IPS-18c (cell line): ENCODE results near the gene NHP2.

Experiments used
- H3K4me3 ChIP-seq: 2 replicates; pipeline ENCODE4 v1.7.0; 2013; ENCODE audit warnings: low read depth, mild to moderate bottlenecking, low read length, moderate library complexity; ENCODE audit not compliant: insufficient read depth
- H3K9me3 ChIP-seq: one replicate; pipeline ENCODE4 v1.6.1; 2013; ENCODE audit warnings: mild to moderate bottlenecking, low read length, moderate library complexity; ENCODE audit not compliant: control insufficient read depth, insufficient read depth

NHP2 gene

DNA sequence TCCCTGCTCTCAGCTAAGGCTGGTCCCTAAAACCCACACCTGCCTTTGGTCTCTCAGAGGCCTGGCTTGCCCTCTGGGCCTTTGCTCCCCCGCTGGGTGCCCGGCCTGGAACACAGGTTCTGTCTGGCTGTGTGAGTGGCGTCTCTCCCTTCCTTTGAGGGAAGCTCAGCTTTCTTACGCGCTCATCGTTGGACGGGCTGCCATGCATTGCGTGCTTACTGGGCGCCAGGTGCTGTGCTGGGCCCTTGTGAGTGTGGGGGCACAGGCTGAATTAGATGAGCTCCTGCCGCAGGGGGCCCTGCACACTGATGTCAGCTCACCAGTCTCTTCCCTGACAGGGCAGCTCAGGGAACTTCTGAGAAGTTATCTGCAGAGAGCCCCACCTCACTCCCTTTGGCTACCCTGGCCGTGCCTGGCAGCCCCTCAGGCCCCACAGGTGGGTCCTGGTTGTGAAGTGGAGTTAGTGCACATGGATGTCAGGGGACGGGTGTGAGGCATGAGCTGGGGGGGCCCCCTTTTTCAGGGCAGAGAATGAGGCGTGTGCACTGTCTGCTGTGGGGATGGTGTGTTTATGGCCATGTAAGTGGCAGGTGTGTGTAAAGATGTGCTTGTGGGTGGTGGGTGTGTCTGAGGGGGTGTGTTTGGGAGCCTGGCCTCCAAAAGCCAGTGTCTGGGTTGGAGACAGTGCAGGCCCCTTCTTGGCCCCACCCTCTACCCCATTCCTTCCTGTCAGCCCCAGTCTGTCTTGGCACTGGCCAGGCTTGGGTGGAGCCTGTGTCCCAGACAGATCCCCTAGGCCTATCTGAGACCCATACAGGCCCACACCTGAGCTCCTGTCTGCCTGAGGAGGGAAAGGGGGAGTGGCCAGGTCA, 30.4 kb downstream of the NHP2 start:
- no peak overlapping the region for H3K4me3 ChIP-seq
- H3K9me3 ChIP-seq, result no peaks in the 10 kb centered on the region

DNA sequence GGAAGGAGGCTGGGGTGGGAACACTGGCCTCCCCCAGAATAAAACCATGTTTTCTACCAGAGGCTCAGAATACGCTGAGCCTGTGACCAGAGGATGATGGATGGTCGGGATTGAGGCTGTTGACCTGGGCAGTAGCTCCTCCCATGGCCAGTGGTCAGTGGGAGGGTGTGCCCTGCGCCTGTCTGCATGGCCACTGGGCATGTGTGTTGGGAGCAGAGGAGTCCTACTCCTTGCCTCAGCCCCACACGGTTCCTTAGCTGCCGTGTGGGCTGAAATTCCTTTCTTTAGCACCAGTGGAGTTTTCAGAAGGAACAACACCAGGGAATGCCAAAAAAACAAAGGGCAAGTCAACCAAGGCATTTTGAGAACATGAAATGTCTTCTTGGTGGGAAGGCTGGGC, 31.3 kb downstream of the NHP2 start:
- no peak overlapping the region for H3K4me3 ChIP-seq
- no peaks in the 10 kb centered on the region for H3K9me3 ChIP-seq

DNA sequence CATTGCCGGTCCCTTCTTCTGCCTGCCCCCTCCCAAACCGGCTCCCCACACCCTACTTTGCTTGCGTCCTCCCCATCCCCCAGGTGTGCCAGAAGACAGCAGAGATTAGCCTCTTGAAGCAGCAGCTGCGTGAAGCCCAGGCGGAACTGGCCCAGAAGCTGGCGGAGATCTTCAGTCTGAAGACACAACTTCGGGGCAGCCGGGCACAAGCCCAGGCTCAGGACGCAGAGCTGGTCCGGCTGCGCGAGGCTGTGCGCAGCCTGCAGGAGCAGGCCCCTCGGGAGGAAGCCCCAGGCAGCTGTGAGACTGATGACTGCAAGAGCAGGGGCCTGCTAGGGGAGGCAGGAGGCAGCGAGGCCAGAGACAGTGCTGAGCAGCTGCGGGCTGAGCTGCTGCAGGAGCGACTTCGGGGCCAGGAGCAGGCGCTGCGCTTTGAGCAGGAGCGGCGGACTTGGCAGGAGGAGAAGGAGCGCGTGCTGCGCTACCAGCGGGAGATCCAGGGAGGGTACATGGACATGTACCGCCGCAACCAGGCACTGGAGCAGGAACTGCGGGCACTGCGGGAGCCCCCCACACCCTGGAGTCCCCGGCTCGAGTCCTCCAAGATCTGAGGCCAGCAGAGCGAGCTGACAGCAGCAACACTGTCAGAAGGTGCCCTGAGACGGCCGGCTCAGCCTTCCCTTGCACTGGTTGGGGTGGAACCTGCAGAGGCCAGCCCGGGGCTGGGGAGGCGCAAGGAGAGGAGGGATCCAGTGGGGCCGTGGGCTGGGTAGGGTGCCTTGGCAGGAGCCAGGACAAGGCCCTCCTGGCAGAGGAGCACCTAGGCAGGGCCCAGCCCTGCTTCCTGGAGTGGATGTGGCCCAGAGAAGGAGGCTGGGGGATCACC, 32.1 kb downstream of the NHP2 start:
- H3K4me3 ChIP-seq, result no peak overlapping the region
- no peaks in the 10 kb centered on the region for H3K9me3 ChIP-seq

DNA sequence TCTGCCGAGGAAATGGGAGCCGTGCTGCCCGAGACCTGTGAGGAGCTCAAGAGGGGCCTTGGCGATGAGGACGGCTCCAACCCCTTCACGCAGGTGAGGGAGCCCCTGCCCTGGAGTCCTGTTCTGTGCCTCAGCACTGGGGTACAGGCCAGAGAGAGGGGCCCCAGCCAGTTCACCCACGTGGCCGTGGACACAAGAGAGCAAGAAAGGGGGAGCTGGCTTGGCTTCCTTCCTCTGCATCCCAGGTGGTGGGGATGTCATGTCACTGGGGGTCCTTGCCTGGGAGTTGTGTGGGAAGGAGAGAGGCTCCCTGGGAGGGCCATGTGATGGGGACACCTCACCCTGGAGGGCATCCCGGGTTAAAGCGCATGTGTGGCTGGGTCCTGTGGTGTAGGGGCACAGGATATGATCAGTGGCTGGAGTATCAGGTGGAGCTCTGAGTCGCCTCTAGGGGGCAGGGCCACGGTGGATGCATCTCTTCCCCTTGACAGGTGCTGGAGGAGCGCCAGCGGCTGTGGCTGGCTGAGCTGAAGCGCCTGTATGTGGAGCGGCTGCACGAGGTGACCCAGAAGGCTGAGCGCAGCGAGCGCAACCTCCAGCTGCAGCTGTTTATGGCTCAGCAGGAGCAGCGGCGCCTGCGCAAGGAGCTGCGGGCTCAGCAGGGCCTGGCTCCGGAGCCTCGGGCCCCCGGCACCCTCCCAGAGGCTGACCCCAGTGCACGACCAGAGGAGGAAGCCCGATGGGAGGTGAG, 32.9 kb downstream of the NHP2 start:
- Histone ChIP-seq H3K4me3 (no peak overlapping the region), H3K9me3 (no peaks in the 10 kb centered on the region)

DNA sequence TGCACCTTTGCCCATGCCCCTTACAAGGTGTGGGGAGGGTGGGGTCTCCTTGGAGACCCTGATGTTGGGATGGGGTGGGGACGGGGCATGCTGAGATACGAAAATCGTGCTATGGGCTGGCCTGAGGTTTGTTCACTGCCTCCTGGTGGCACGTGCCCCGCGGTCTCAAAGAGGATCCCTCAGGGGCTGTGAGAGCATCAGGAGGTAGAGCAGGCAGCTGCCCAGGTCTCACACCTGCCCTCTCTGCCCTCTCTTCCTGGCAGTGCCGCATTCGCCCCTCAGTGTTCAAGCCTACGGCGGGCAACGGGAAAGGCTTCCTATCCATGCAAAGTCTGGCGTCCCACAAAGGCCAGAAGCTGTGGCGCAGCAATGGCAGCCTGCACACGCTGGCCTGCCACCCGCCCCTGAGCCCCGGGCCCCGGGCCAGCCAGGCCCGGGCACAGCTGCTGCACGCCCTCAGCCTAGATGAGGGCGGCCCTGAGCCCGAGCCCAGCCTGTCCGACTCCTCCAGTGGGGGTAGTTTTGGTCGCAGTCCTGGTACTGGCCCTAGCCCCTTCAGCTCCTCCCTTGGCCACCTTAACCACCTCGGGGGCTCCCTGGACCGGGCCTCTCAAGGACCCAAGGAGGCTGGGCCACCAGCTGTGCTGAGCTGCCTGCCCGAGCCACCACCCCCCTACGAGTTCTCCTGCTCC, 33.6 kb downstream of the NHP2 start:
- Histone ChIP-seq H3K9me3 (no peaks in the 10 kb centered on the region), H3K4me3 (no peak overlapping the region)

DNA sequence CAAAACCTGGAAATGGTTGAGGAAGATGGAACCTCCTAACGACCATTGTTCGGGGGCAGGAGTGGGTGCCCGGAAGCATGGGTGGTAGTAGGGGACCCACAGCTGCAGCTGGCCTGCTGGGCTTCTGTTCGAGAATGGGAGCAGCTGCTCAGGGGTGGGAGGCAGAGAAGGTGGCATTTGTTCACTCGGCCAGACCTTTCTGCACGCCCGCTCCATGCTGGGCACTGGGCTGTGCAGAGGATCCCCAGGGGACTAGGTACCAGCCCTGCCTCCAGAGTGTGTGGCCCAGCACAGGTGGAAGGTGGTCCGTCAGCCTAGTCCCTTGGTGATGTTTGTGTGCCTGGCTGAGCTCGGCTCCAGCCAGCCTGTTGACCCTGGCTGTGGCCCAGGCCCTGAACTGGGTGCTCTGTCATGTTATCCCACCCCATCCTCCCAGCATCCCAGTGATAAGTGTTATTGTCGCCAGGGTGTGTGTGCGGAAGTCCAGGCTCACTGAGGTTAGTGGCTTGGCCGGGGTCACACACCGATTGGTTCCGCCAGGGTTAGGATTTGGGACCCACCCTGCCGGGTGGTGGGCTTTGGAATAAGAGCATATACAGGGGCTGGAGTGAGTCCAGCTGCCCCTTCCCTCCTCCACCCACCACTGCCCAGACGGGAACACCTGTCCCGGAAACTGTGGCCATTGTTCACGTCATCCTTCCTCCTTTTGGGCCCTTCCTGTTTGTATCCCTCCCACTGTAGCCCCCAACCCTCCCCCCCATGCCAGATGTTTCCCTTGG, 35.6 kb downstream of the NHP2 start:
- H3K4me3 ChIP-seq, result no peak overlapping the region
- H3K9me3 ChIP-seq, result no peaks in the 10 kb centered on the region

DNA sequence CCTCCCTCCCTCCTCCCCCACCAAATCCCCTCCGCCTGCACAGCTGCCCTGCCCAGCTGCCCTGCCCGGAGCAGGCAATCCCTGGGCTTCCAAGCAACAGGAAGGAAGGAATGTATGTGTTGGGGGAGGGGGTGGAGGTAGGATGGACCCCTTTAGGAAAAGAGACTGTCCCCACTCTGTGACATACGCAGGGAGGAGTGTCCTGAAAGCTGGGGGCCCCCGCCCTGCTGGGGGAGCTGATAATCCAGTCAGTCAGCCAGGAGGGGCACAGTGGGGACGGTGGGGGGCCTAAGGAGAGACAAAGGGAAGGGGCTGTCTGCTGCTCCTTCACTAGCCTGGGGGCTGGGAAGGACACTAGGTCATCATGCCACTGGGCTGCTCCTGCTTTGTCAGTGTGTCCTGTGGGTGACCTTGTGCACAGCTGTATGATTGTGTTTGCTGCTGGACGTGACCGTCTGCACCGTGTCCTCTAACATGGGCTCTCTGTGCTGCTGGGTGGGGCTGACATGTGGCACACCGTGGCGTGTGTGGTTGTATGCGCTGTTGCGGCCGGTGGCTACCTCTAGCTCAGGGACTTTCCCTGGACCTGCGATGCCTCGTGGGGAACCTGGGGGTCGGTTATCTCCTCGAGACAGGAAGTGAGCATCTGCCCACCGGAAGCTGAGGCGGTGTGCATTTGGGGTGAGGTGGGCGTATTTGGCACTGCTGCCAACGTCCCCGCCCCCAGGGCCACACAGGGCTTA, 37.4 kb downstream of the NHP2 start:
- Histone ChIP-seq H3K9me3 (no peaks in the 10 kb centered on the region), H3K4me3 (peak overlapping the region; percentile 78)

DNA sequence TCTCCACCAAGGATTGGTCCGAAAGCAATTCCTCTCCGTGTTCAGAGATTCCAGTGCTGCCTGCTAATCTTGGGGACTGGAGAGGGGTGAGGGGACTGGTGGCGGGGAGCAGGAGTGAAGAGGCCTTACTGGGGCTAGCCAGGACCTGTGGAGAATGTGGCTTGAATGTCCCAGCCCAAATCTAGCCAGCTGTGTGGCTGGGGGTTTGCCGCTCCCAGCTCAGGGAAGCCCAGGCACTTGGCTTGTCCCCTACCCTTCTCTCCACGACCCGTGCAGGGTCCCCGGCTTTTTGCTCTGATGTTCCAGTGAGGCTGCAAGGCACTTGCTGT, 37.9 kb downstream of the NHP2 start:
- Histone ChIP-seq H3K4me3 (peak overlapping the region; percentile 78), H3K9me3 (no peaks in the 10 kb centered on the region)

DNA sequence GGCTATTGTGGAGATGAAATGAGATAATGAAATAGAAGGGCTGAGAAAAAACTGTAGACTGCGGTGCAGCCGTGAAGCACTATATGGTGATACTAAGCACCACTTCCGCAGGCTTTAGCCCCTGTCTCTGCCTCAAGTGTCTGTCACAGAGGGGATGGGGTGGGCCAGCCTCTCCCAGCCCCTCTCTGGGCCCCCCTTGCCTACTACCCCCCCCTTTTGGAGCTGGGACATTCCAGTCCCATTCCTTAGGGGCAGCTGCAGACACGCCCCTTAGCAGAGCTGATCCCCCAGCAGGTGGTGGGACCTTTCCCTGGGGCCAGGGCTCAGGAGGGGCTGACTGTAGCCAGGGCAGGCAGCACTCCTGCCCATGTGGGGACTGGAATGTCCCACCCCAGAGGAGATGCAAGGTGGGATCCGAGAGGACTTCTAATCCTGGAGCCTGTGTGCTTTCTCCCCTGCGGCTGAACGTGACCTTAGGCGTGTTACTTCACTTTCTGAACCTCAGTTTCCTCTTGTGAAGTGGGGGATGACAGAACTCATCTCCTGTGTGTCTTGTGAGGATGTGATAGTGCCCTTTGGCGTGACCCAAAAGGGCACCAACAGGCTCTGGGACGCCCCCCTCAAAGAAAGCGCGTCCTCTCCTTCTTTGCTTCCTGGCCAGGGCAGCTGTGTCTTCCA, 38.4 kb downstream of the NHP2 start:
- Histone ChIP-seq H3K4me3 (peak overlapping the region; percentile 78), H3K9me3 (no peaks in the 10 kb centered on the region)

DNA sequence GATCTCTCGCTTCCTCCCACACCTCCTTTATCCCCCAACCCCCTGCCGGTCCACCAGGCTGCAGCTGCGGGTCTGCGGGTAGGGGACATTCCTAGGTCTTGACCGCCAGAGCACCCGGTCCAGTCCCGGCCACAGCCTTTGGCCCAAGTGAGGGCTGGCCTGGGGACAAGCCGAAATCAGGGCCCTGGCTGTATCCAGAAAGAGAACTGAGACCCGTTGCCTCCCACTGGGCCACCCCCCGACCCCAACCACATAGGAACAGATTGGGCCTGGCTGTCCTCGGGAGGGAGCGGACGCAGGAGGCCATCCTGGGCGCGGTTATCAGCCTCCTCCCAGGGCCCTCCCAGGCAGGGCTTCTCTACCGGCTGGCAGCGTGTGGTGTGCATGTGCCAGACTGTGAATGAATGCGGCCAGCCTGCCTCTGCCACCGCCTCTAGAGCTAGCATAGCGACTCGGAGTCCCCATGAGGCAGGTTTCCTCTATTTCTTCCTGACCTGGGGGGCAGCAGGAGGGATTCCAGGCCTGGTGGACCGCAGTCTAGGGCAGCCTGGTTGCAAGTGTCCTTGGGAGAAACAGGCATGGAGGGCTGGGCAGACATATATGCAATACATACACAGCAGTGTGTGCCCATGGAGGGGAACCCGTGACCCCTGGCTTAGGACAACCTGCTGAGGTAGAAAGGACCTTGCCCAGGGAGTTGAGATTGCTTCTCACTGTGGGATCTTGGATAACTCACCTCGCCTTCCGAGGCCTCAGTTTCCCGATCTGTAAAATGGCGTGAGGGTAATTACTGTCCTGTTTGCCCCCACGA, 39.2 kb downstream of the NHP2 start:
- Histone ChIP-seq H3K9me3 (no peaks in the 10 kb centered on the region), H3K4me3 (peak overlapping the region; percentile 78)

DNA sequence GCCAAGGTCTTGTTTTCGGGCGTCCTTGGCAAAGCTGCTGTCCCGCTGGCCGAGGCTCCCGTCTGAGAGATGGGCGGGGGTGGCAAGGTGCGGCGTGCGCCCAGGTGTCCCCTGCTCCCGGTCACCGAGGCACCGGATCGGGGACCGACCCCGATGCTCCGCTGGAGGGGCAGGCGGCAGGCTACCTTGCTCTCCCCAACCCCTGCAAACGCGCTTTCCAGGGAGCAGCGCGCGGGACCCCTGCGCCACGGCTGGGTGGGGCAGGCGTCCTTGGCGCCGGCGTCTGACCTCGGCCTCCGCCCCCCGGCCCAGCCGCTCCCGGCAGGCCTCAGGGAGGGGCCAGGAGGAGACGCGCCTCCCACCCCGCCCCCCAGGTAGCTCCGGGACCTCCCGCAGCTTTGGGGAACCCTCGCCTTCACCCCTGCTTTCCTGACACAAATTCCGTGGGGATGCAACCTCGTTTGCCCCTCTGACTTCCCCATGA, 39.8 kb downstream of the NHP2 start:
- peak overlapping the region; percentile 78 for H3K4me3 ChIP-seq
- H3K9me3 ChIP-seq, result no peaks in the 10 kb centered on the region

DNA sequence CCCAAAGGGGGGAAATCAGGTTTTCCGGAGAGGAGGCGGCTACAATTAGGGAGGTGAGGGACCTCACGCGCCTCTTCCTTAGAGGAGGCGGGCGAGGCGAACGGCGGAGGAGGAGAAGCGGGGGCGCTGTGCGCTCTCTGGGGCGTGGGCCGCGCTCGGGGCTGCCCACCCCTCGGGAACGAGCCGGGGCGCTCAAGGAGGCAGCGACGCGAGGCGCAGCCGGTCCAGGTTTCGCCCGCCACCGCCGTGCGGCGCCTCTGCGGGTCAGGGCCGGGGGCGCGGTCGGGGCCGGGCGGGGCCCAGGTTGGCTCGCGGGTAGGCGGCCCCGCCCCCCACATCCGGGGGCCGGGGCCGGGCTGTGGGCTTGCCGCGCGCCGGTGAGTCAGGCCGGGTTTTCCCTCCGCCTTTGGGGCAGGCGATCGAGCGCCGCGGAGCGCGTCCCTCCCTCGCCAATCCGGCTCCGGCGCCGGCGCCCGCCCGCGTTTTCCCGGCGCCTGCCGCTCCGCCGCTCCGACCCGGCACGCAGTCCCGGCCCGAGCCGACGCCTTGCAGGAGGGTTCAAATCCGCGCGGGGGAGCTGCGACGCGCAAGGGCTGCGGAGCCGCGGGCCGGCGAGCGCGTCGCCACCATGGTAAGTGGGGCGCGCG, 40.4 kb downstream of the NHP2 start, which contains the start of gene N4BP3:
TSS of gene N4BP3 (plus strand) at position 392 of the 647 bp plus-strand sequence. CDS start 6,052 bp downstream, outside the sequence.
- Histone ChIP-seq H3K9me3 (no peaks in the 10 kb centered on the region), H3K4me3 (peak within 1 kb of the TSS; percentile 78)

DNA sequence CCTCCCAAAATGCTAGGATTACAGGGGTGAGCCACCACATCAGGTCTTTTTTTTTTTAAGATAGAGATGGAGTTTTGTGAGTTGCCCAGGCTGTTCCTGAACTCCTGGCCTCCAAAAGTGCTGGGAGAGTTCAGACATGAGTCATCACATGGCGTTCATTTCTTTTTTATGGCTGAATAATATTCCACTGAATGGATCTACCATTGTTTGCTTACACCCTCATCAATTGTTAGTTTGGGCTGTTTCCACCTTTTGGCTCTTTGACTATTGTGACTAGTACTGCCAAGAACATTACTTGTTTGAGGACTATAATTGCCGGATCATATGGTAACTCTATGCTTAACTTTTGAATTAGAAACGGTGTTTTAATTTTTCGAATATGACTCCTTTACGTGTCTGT, 41.1 kb downstream of the NHP2 start:
- no peaks in the 10 kb centered on the region for H3K9me3 ChIP-seq
- H3K4me3 ChIP-seq, result peak overlapping the region; percentile 78; the same call in 1 of the 2 replicates

DNA sequence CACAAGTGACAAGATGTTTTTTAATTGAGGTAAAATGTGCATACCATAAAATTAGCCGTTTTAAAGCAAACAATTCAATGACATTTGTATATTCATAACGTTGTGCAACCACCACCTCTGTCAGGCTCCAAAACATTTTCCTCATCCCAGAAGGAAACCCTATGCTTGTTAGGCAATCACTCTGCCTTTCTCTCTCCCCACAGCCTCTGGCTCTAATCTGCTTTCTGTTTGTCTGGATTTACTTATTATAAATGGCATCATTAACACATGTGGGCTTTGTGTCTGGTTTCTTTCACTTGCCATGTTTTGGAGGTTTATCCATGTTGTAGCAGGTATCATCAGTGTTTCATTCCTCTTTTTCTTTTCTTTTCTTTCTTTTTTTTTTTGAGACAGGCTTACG, 41.8 kb downstream of the NHP2 start:
- H3K4me3 ChIP-seq, result no peak overlapping the region

More for the DNA sequence above, 41.8 kb downstream of the NHP2 start:
- no peaks in the 10 kb centered on the region for H3K9me3 ChIP-seq
